Measurements from ENCODE around the gene RBM18.
A peak's percentile ranks its signal among the peaks of the same experiment; 100 is the strongest.

Gene RBM18

DNA sequence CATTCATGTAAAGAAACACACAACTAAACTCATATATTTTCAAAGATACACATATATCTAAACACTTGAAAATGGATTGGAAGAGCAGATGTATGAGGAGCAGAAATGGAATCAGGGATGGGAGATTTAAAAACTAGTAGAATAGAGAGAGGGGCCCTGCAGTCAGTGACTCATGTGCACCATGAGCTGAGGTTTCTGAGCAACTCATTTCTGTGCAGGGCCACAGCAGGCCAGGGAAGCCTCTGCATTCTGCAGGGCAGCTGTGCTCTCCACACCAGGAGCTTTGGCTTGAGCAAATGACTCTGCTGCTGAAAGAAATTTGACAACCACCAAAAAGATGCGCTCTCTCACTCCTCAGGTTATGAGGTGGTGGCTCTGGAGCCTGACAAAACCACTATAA is 63.0 kb downstream of the RBM18 start:
- no peak for DNase-seq

DNA sequence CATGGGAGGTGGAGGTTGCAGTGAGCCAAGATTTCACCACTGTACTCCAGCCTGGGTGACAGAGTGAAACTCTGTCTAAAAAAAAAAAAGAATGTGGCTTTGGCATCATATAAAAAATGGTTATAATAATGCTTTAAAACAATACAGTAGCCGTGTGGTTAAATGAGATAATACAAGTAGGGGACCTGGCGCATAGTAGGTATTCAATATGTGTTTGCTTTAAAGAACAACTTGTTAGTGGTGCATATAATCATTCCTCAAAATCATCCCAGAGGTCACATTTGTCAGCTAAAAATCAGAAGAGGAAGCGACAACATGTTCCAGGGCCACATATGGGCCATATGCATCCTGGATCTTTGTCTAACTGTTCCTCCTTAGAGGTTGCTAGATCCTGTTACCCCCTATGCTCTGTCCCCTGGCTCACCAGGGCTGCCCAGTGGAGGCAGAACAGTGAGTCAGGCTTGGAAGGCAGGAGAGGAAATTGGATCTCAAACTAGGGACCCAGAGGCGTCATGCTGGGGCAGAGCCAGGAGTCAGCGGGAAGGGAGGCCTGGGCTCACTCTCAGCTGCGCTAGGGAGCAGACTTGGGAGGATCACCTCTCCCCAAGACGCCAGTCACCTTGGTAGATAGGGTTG is 63.6 kb downstream of the RBM18 start:
- DNase-seq = no peak

DNA sequence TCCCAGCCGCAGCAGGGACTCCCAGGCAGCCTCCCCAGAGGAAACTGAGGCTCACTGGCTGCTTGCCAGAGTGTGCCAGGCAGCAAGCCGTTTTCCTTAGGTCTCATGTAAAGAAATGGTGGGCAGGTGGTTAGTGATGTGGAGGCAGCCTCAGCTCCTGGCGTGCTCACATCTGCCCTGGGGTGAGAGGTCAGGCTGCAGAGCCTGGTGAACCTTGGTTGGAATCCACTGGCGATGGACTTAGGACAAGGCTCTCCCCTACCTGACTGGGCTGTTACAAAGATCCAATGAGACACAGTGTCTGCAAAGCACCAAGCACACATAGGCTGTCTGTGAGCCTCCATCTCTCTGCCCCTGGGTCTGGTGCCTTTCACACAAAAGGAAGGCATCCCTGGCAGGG is 66.8 kb downstream of the RBM18 start:
- DNase-seq = peak; percentile 12

DNA sequence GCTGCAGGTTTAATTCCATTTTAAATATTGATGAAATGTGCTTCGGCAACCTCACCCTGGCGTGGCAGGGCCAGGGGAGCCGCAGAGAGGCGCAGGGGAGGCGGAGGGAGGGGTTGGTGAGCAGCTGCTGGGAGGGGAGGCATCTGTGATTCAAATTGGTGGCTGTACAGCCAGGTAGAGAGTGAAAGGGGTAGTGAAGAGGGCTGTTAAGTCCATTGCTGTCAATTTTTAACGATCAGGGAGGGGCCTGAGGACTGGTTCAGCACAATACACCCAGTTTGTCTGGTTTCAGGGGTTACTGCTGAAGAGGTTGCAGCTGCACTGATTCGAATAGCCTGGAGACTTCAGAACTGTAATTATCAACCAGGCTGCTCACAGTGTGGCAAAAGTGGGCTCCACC is 67.2 kb downstream of the RBM18 start:
- peak; percentile 40 for DNase-seq

DNA sequence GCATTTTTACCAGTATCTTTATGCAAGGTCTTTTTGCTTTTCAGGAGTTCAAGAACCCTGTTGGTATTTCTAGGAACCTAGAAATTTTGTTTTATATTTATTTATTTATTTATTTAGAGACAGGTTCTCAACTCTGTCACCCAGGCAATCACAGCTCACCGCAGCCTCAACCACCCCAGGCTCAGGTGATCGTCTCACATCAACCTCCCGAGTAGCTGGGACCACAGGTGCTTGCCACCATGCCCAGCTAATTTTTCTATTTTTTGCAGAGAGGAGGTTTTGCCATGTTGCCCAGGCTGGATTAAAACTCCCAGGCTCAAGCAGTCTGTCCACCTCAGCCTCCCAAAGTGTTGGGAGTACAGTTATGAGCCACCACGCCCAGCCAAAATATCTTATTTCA is 68.8 kb downstream of the RBM18 start:
- DNase-seq = no peak

DNA sequence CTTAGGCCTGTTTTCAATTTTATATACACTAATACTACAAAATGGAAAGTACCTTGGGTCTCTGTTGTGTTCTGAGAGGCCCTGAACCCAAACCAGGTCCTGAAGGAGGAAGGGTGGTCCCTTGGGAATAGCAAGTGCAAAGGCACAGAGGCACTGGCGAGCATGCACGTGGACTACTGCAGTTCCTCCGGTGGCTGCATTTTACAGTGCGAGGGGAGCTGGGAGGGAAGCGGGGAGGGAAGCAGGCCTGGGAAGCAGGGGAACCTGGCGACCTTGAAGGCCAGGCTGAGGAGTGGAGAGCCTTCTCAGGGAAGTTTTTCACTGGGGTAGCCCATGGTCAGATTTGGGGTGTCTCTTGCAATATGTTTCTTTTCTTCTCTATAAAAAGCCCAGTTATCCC is 71.0 kb downstream of the RBM18 start:
- DNase-seq = no peak

DNA sequence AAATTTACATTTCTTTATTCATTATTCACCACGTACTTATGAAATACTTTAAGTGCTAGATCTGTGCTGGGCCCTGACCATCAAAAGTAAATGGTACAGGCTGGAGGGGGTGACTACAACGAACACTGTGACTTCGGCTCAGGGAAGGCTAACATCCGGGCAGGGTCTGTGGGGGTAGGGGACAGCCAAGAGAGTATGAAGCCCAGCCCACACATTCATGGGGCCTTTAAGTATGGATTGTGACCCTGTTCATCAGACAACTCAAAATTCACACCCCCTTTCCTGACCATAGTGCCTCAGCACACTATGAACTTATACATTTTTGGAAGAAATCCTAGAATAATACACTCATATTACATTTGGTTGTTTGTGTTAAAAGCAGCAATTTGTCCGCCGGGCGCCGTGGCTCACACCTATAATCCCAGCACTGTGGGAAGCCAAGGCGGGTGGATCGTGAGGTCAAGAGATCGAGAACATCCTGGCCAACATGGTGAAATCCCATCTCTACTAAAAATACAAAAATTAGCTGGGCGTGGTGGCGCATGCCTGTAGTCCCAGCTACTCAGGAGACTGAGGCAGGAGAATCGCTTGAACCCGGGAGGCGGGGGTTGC is 71.6 kb downstream of the RBM18 start:
- DNase-seq = no peak

DNA sequence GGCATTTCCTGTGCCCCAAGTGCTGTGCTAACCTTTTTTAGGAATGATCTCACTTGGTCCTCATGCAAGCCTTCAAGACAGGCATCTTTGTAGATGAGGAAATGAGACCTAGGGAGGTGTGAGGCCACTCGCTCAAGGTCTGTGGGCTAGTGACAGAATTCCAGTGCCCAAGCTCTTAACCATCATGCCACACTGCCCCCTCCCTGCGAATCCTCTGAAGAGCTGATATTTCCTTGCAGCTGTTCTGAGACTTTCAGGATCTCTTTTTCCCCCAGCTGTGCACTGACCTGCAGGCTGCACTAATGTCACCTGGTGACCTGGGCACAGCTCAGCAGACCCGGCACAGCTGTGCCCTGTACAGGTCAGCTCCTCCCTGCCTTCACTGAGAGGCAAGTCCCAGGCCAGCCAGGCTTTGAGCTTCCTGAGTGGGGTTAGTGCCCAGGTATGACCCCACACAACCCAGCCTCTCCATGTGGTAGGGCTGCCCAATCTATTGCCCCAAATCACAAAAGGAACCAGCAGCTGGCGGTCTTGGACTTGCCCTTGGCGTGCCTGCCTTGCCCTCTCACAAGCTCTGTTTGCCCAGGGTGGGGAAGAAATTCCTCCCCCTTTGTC is 72.3 kb downstream of the RBM18 start:
- no peak for DNase-seq

DNA sequence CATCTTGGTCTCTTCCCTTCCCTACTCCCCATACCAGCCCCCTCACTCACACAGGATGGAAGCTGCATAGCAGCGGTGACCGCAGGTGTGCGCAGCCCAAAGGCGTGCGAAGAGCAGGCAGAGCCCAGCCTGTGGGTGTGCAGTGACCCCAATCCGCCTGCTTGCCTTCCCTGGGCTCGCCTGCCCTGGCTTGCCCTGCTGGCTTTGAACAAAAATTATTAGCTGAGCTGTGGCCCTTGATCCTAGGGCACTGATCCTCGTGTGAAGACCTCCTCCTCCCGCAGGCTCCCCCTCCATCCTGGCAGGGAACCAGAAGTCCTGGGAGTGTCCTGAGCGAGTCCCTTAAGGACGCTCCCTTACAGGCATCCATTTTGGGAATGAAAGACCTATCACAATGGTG is 73.1 kb downstream of the RBM18 start:
- DNase-seq = no peak

DNA sequence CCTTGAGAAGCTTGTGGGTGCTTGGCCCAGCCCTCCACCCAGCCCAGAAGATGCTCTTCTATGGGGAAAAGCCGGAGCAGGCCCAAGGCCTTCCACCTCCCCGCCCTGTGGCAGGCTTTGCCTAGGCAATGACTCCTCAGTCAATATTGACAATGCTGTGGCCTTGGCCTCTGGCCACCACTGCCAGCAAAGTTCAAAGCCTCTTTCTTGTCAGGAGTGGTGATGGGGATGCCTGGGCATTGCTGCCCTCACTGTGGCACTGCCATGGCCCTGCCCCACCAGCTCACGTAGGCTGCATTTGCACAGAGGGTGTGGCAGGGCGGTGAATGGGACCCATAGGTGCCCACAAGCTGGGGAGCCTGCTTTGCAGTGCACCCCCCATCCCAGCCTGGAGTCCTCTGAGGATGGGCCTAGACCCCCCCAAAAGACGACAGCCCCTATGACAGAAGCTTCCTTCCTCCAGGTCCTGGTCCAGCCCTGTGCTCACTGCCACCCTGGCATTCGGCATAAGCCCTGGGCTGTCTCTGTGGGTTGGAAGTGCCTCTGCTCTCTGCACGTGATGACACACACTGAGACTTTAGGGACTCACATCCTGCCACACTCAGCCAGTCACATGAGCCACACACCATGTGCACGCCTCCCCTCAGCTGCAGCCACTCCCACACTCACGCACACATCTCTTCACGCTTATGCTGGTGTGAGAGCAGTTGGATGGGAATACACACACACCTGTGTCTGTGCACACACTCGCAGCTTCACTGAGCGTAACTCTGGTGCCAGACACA is 73.9 kb downstream of the RBM18 start:
- DNase-seq = no peak

DNA sequence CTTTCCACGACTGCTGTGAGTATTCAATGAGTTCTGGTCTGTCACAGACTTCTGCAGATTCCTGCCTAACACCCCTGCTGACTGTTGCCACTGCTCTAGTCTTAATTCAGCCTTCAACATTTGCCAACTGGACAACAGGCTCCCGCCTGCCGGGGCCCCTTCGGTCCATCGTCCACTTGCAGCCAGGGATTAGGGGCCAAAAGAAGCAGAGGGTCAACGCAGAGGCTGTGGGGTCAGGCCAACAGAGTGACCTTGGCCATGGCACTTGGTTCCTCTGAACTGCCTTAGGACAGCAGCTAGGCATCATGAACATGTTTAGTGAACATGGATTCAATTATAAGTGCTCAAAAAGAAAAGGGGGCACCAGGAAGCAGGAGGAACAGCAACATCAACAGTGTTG is 76.3 kb downstream of the RBM18 start:
- DNase-seq = no peak
